GM19468 (cell line): ENCODE data around the gene RASAL2.
A peak's percentile ranks its signal among the peaks of the same experiment; 100 is the strongest.
"Not testable (repeated sequence)": the region's sequence is repeated elsewhere in the genome, so short reads cannot be mapped to it uniquely, and the experiment has no call there.

Experiments
- ATAC-seq: cut with Tn5 transposase; IDR thresholded peaks from one replicate; pipeline ENCODE4 v1.9.1; 2021; ENCODE audit warnings: mild to moderate bottlenecking, moderate library complexity, moderate number of reproducible peaks; ENCODE audit not compliant: unreplicated experiment; ENCODE audit errors: extremely low read depth

RASAL2 gene

DNA sequence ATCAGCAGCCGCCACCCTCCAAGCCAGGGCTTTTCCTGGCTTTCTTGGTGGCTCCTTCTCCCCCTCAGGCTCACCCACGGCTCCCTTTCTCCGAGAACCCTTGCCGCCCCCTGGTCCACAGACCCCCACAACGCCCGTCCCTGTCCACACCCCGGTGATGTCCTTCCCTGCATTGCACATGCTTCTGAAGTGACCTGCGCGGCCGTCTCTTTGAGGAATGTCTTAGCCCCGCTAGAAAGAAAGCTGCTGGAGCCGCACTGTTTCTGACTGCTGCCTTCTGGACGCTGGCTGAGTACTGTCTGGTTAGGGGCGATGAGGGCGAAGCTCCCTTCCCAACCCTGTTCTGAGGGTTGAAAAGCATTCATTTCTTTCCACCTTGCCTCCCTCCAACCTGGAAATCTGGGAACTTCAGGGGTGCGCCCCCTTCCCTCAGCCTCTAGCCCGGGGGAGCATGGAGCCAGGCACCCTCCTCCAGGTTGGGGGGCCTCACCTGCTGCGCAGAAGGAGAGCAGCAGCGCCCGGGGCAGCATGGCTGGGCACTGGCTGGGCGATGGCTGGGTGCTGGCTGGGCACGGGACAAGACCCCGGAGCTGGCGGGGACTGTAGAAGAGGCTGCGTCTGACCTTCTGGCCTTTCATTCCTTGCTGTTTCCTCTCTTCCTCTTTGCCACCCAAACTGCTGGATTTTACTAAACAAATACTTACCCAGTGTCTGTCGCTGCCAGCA lies 402.7 kb downstream of the RASAL2 start, which contains the start of gene CLEC20A:
Gene CLEC20A, minus strand, starts transcription at position 555 of the 726 bp plus-strand sequence. Its CDS starts 25 bp downstream, at position 530.
- ATAC-seq: no peak

DNA sequence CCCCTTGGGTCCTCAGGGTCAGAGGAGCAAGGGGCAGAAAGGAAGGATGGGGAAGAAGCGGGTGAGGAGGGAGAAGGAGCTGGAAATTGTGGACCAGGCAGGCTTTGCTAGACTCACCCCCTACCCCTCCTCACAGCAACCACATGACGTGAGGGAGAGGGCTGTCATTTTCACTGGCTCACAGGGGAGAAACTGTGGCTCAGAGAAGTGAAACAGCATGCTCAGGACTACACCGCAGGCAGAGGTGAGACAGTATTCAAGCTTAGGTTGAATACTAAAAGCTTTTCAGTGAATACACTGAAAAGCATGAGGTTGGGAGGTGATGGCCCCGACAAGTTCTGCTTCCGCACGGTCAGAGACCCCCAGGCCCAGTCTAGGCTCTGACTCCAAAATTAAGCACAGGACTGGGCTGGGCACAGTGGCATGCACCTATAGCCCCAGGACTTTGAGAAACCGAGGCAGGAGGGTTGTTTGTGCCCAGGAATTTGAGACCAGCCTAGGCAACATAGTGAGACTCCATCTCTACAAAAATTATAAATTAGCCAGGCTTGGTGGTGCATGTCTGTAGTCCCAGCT lies 404.1 kb downstream of the RASAL2 start:
- no peak for ATAC-seq

DNA sequence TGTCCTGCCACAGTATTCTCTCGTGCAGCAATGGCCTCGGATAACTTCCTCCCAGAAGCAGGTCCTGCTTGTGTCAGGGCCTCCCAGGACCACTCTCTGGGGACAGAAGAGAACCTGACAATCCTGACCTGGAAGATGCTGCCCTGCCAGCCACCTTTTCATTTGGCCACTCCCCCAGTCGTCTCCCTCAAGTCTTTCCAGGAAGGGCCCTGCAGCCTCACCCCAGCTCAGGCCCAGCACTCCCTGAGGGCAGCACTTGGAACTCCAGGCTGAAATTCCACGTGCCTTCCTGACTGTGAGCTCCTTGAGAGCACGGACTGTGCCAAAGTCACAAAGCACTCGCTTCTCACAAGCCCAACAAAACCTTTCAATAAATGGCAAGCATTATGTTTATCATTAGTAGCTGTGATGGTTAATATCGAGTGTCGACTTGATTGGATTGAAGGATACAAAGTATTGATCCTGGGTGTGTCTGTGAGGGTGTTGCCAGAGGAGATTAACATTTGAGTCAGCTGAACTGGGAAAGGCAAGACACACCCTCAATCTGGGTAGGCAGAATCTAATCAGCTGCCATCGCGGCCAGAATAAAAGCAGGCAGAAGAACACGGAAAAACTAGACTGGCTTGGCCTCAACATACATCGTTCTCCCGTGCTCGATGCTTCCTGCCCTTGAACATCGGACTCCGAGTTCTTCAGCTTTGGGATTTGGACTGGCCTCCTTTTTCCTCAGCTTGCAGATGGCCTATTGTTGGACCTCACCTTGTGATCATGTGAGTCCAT lies 405.2 kb downstream of the RASAL2 start:
- no peak for ATAC-seq

DNA sequence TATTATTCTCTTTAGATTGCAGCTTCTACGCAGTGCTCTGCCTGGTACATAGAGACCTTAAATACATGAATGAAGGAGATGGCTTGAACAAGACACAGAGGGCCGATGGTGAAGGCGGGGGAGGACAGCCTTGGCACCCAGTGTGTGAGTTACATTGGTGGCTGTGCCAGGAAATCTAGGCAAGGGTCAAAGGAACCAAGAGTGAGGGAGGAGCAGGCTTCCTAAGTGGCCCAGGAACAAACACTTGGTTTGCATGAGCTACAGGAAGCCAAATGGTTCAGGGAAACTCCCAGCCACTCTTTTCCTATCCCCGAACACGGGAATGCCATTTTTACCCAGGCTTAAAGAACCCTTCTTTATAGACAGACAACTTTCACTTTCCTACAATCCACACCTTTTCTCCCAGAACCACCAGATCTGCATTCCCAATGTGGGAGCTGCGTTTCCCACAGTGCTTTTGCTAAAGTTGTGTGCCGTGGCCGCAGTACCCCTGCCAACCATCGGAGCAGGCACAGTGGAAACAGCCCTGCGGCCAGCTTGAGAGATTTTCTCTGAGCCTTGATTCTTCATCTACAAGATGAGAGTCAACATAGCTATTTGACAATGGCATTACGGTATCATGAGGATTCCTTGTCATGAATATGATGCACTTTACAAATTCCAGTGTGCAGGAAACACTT lies 406.3 kb downstream of the RASAL2 start:
- no peak for ATAC-seq

DNA sequence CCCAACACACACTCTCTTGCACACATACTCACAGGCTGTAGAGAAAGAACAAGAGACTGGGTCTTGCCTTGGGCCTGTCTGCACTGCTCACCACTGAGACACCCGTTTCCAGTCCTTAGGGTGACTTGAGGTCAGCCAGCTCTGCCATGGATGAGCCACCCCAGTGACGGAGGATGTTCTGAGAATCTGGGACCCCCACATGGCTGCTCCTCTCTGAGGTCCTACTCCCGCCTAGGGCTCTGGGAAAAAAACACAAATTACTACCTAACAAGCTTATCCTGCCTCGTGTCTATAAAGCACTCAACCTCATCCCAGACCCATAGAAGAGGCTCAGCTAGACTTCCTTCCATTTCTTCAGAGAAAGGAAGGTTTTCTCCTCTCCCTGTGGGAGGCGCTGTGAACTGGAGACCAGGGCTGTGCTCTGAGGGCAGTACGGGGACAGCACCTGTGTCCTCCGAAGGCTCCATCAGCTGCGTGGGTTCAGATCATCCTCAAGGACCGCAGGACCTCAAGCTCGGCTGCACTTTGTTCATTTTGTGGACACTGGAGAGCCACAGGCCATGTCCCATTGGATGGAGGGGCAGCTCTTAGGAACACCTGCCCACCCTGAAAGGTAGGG lies 407.1 kb downstream of the RASAL2 start:
- no peak for ATAC-seq

DNA sequence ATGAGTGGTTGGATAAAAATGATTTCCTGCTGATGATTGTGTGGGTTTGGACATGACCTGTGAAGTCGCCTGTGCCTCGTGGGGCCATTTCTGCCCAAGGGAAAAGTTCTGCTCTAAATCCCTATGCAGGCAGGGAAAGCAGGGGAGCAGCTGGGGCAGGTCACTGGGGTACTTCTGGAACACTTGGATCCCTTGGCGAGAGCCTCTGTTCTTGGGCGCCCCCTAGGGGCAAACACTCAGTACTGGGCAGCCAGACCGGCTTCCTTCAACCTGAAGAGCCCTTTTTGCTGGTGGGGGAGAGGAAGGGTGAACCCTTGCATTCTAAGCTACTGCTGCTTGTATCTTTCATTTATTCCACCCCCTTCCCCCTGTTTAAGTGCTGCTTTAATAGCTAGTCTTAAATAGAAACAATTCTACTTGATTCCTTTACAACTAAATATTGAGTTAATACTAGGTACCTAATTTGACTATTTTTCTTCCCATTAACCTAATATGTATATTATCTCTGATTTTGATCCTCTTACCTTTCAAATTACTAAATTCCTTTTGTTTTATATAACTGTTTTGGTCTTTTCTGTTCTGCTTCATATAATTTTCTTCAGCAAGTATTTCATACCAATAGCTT lies 407.9 kb downstream of the RASAL2 start:
- ATAC-seq: peak; percentile 65

DNA sequence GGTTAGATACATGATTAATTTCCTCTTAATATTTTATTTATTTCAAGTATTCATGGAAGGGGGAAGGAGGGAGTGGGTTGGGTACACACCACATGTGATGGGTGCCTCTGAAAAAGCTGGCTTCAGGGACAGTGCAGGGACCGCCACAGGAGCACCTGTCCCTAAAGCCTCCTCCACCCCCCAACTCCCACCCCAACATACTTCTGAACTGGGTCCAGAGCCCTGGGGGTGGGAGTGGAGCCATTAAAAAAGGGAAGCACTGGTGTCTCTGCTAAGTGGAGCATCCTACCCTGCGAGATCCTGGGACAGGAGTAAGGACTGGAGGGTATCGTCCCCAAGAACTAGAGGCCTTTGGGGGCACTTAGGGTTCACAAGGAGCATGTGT lies 408.4 kb downstream of the RASAL2 start:
- ATAC-seq: no peak

DNA sequence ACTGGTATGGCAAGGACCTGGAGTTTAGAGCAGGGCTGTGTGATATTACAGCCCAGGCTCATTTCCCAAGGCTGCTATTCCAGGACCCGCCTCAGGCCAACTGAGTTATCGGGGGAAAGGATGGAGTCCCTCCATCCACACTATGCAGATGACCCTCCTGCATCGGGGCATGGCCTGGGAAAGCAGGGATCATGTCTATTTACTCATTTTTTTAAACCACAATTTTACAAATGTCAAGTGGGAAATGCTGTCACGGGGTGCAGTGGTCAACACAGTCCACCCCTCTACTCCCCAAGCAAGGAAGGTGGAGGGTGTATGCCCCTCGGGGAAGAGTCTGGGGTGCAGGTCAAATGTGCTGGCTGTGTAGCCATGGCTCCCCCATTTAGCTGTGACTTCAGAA lies 409.0 kb downstream of the RASAL2 start:
- ATAC-seq: no peak

DNA sequence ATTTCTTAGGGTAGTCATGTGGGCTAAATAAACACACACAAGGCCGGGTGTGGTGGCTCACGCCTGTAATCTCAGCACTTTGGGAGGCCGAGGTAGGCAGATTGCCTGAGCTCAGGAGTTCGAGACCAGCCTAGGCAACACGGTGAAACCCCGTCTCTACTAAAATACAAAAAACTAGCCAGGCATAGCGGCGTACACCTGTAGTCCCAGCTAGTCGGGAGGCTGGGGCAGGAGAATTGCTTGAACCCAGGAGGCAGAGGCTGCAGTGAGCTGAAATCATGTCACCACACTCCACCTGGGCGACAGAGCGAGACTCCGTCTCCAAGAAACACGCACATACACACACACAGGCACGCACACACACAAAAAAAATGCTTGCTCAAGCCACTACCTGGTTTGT lies 409.4 kb downstream of the RASAL2 start:
- ATAC-seq: not testable (repeated sequence)

DNA sequence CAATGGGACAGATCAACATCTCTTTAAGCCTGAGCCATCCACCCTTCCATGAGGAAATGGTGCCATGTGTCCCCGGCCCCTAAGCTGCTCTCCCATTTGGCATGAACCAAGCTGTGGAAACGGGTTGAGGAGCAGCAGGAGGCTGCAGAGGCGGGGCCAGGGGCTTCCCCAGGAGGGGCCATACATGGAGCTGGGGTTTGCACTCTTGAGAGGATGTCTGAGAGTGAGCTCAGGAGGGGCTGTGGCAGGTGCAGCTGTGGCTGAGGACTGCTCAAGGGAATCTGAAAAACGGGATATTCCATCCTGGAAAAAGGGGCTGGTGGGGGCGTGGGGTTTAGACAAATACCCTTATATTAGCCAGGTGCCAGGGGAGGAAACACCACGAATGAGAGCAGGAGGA lies 409.9 kb downstream of the RASAL2 start:
- no peak for ATAC-seq

DNA sequence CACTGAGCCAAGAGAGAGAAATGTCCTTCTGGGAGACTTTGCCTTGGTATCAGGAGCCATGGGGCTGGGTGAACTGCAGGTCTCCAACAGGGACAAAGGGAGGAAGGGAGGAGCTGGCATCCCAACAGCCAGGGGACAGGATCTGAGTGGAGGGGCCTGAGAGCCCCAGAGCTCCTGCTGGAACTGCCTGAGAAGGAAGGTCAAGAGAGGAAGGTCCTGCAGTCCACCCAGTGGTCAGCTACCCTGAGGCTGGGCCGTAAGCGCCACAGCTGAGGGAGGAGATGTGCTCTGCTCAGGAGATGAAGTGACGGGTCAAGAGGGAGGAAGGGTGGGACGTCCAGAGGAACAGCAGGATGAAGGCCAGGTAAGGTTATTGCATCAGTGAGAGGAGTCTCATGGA lies 410.4 kb downstream of the RASAL2 start:
- ATAC-seq: no peak

DNA sequence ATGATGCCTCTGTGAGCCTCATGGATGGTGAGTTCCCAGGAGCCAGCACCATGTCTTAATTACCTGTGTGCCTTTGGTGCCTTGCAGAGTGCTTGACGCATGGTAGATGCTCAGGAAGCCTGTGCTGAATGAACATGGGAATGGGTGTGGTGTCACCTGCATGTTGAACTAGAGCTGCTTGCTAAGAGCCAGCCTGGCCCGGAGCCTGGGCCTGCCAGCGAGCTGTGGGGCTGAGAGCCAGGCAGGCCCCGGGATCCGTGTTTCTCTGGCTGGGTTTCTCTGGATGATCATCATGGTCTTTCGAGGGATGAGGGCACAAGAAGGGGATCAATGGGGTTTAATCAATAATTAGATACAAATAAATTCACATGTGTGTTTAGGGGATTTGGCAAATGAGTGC lies 412.3 kb downstream of the RASAL2 start:
- ATAC-seq: no peak

DNA sequence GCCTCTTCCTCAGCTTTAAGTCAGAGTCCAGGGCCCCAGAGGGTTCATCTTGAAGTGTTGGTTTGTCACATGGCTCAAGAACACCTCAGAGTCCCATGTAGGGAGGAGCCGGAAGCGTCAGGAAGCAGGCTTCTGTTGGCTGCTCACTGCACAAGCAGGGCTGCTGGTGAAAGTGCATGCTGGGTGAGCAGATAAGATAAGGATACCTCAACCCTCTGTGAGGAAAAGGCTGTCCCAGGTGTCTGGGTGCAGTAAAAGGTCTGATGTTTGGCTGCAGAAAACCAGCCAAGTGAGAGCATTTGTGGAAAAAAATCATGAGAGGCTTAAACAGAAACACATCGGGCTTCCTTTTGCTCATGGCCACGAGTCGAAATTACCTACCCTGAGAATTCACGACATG lies 412.8 kb downstream of the RASAL2 start:
- ATAC-seq: no peak

DNA sequence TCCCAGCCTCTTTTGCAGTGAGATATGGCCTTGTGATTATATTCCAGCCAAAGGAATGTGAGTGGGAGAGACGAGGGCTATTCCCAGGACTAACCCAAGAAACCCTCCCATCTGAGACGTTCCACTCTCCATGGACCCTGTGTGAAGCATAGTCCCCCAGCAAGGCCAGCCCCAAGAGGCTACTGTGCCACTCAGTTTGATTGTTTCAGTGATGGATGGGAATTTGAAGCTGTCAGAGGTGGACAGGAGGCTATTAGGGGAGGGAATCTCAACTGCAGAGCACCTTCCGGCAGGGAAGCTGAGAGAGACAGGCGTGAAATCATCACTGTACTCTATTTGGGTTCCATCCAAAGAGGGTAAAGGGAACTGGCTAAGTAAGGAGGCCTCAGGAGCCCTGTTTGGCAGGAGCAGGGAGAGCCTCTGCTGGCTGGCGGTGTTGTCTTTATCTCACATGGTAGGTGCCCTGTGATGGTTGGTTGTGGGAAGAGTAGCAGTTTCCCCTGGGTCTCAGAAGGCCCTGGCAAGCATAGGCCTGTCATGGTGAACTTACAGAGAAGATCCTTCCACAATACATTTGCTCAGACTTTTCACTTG lies 415.6 kb downstream of the RASAL2 start:
- no peak for ATAC-seq

DNA sequence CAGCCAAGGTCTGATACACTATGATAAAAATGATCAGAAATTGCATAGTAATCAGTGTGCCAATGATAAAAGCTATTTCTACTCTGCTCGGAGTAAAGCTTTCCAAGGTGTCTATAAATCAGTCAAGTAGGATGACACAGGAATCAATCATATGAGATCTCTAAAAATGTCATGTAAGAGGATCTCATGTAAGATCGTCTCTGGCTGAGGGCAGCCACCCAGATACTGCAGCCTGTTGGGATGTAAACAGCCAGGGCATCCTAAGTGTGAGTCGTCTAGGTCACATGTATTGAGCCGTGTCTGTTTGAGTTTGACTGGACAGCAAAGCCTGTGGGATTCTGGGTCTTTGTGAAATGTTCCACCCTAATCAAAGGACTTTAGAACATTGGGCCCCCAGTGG lies 416.3 kb downstream of the RASAL2 start:
- ATAC-seq: no peak

DNA sequence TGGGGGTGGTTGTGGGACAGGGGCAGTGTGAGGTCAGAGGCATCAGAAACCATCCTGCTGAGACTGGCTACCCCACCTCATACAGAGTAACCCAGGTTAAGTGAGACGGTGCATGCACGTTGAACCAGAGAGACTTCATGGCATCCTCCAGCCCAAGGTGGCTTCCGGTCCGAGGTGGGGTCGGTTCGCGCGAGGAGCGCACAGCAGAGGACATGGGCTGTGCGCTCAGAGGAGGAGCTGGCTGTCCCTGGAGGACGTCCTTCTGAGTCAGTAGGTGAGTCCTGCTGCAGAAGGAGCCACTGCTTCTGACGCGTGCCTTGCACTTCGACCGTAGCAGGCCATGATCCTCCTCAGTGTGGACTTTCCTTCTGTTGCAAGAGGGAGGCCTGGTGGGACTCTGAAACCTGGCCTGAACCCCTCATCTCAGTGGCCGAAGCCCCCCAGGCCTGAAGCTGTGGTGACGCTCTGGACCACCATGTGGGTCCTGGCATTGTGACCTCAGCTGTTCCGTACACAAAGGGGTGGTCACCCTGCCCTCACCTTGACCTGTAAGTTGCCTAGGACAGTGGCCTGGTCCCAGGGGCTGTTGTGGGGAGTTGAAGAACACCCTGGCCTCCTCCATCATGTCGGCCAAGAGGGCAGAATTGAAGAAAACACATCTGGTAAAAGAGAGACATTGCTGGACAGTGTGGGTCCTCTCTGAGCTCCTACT lies 418.8 kb downstream of the RASAL2 start, which contains the start of gene TEX35:
Gene TEX35, plus strand, starts transcription at position 544 of the 712 bp plus-strand sequence. Its CDS starts 80 bp downstream, at position 624.
- no peak for ATAC-seq

DNA sequence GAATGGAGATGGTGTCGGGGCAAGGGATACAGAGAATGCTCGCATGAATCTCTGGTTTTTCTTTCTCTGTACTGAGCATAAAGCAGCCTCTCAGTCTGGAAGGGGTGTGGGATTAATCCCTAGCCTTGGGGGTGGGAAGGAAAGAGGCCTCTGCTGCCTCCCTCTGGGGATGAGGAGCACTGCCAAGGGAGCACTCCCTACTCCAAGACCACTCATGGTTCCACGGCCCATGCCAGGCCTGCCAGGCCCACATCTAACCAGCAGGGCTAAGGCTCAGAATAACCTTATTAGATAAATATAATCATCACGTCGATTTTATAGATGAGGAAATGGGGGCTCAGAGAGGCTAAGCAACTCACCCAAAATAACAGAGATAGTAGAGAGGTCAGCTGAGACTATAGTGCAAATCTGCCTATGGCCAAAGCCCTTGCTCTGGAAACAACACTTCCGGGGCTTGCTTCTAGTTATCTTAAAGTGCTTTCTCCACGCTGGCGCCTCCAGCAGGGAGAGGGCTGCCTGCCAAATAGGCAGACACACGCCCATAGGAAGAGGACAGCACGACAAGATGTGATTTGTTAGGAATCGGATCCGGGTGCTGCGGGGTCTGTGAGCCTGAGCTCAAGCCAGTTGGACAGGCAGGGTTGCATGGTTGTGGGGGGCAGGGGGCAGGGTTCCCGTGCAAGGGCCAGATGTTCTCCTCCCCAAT lies 419.5 kb downstream of the RASAL2 start:
- ATAC-seq: no peak

DNA sequence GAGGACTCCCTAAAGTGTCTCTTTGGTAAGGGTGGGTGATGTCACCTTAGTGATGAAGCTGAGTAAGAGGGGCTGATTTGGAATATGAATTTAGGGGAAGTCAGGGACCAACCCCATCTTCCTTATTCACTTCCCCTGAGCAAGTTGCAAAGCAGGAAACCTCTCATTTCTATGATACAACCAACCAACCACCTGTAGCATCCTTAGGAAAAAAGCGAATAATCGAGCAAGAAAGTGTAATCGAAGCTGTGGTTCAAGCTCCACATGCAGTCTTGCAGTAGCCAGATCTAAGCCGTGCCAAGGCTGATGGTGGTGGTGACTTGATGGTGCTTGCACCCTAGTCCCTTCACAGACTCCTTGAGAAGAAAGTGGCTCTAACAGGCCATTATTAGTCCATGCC lies 422.2 kb downstream of the RASAL2 start:
- ATAC-seq: no peak
